NT2/D1 (cell line): ENCODE measurements around the gene ATXN1.

Source experiments
- YY1 ChIP-seq: IDR thresholded peaks from 2 replicates; pipeline ENCODE4 v1.6.1; 2011; ENCODE audit not compliant: insufficient read length, insufficient read depth
- ZNF274 ChIP-seq: IDR thresholded peaks from 2 replicates; pipeline ENCODE4 v1.6.1; 2011; ENCODE audit warnings: mild to moderate bottlenecking, low read depth, low read length

- no peak for TF ChIP-seq ZNF274
- no peak for TF ChIP-seq YY1
Measured at GRCh38 chr6:16274885-16275589, 486.2 kb downstream of the ATXN1 start.
